Kidney (tissue), 14 donors: ENCODE measurements around the gene GRAMD2B. TPM values are rescaled to one million over a fixed set of nuclear protein-coding genes. Genes with fewer than 3 reads are reported as not detected.

Experiments used
- DNase-seq, 5 donors: peaks; one replicate each; pipeline ENCODE4 v3.0.0-alpha.2; 2013 to 2020
- FAIRE-seq: peaks from 2 replicates; lab custom pipeline; 2012; peaks lifted over from hg19 to GRCh38; lab: Jason Lieb, UNC
- H3K27ac ChIP-seq, 2 donors: one replicate each; pipeline ENCODE4 v1.7.0; 2013; ENCODE audit warnings: low read depth in 2 of 2, low read length in 2 of 2, inconsistent platforms in 1 of 2
- H3K27me3 ChIP-seq: one replicate; pipeline ENCODE4 v1.7.1; 2013; ENCODE audit warnings: low read length, inconsistent platforms; ENCODE audit not compliant: control insufficient read depth, insufficient read depth
- H3K36me3 ChIP-seq, 3 donors: one replicate each; pipeline versions ENCODE4 v1.7.0 to v1.7.1; 2013; ENCODE audit warnings: low read length in 3 of 3, control low read depth in 1 of 3, inconsistent platforms in 1 of 3; ENCODE audit not compliant: insufficient read depth in 3 of 3, control insufficient read depth in 2 of 3
- H3K4me1 ChIP-seq, 3 donors: one replicate each; pipeline versions ENCODE4 v1.7.0 to v1.7.1; 2013; ENCODE audit warnings: low read length in 3 of 3, inconsistent platforms in 1 of 3, low read depth in 1 of 3; ENCODE audit not compliant: control insufficient read depth in 2 of 3, insufficient read depth in 2 of 3
- H3K4me3 ChIP-seq, 3 donors: one replicate each; pipeline versions ENCODE4 v1.7.0 to v1.8.1; 2013; ENCODE audit warnings: low read length in 3 of 3, control low read depth in 1 of 3, inconsistent platforms in 1 of 3
- H3K9ac ChIP-seq, 3 donors: one replicate each; pipeline versions ENCODE4 v1.7.0 to v1.7.1; 2013; ENCODE audit warnings: low read length in 3 of 3, control low read depth in 1 of 3, inconsistent platforms in 1 of 3
- H3K9me3 ChIP-seq, 3 donors: one replicate each; pipeline versions ENCODE4 v1.7.0 to v1.7.1; 2013; ENCODE audit warnings: low read length in 3 of 3, control low read depth in 1 of 3, inconsistent platforms in 1 of 3; ENCODE audit not compliant: control insufficient read depth in 2 of 3, insufficient read depth in 1 of 3
- CTCF ChIP-seq: IDR thresholded peaks from 3 replicates; pipeline ENCODE4 v1.5.1; 2012; ENCODE audit warnings: mild to moderate bottlenecking, moderate library complexity, borderline replicate concordance; ENCODE audit not compliant: insufficient read depth; ENCODE audit errors: extremely low read depth
- intact Hi-C: fragments of 100-400 bp; cut with DNase I; formaldehyde crosslinking; loops from one replicate; pipeline ENCODE4 v1.11.1; 2022
- polyA plus RNA-seq: library from polyadenylated mRNA; stranded (reverse); fragments of 350-450 nt; fragmentation: Illumina TruSeq; extraction: RNeasy Lipid Tissue Mini Kit (QIAGEN cat#74804); gene quantifications from one replicate; pipeline ENCODE4 v1.2.3, GENCODE V29; 2014; ENCODE audit warnings: low read depth, low replicate concordance; ENCODE audit not compliant: insufficient read depth
- total RNA-seq: library from RNA; stranded (reverse); fragmentation: NEBNext Ultra II Directional; extraction: Animal tissue kit (Norgen Biotek cat#: 25700); gene quantifications from one replicate; pipeline ENCODE4 v1.2.1, GENCODE V29; 2021
- donor health status: control.
- donor health status: control.
- donor health status: control.
- donor health status: control.
- donor health status: control.
- donor health status: DM: yes; HTN: yes; CAD: no.
- donor health status: Normal renal cell carcinoma (clear cell type).

GRAMD2B gene
- total and polyA plus RNA-seq, 2 donors from 2014 or later = 18.4 to 38.5 TPM

DNA sequence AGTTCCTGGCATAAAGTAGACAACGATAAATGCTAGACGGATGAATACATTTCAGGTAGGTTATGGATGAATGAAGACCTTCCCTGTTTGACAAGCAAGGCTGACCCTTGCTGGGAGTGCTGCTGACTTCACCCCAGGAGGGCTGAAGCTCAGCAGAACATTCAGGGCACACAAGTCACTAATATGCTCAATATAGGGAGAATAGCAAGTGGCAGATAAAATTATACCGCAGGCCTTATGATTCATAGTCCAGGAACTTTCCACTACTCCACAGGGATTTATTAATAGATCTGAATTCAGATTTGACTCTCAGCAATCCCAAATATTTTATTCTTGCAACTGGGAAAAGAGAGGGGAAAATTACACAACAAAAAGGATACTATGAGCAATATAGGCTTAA lies 38.2 kb upstream of the GRAMD2B start:
- FAIRE-seq = no peak
- H3K9ac ChIP-seq = no peak overlapping the region

GRCh38 chr5:126385524-126386502 lies 37.4 kb upstream of the GRAMD2B start:
- Histone ChIP-seq H3K27me3 (no peaks in the 10 kb centered on the region), H3K4me1 (peaks cover 0 to 19% (median 4%) of the 10 kb centered on the region in 3 donors), H3K9me3 (peaks cover 0 to 13% (median 0%) of the 10 kb centered on the region in 3 donors), H3K9ac (no peak overlapping the region), H3K4me3 (no peak overlapping the region), H3K36me3 (no peaks in the 10 kb centered on the region), H3K27ac (peak overlapping the region; percentile 5 to 11)
- DNase-seq = no peak
- no peak for FAIRE-seq
- intact Hi-C loops = no loop called here
- TF ChIP-seq CTCF = no peak

More for the DNA sequence above, 38.2 kb upstream of the GRAMD2B start:
- no peak for TF ChIP-seq CTCF
- Histone ChIP-seq H3K9me3 (peaks cover 0 to 17% (median 2%) of the 10 kb centered on the region in 3 donors), H3K4me1 (peaks cover 0 to 15% (median 4%) of the 10 kb centered on the region in 3 donors), H3K4me3 (no peak overlapping the region), H3K27ac (peak overlapping the region in 1 of 2 donors; percentile 51), H3K27me3 (no peaks in the 10 kb centered on the region), H3K36me3 (no peaks in the 10 kb centered on the region)
- intact Hi-C loops = no loop called here
- DNase-seq = no peak

DNA sequence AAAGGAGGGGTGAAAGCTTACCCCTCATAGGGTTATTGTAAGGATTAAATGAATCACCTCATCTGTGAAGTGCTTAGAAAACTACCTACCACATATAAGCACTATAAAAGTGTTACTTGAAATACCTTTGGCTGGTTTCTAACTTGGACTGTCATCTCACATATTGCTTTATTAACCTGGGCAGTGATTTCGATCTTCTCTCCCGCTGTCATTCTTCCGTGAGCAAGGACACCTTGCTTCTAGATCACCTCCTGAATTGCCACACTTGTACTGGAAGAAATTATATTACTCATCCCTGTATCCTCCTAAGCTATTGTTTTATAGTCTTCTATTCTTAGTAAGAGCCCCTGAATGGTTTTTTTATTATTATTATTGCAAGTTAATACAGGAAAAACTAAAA lies 34.0 kb upstream of the GRAMD2B start:
- Histone ChIP-seq H3K9me3 (no peaks in the 10 kb centered on the region), H3K4me1 (peaks cover 0 to 15% (median 4%) of the 10 kb centered on the region in 3 donors), H3K27me3 (no peaks in the 10 kb centered on the region), H3K4me3 (no peak overlapping the region), H3K27ac (no peak overlapping the region), H3K9ac (no peak overlapping the region), H3K36me3 (no peaks in the 10 kb centered on the region)
- no peak for TF ChIP-seq CTCF
- intact Hi-C loops = no loop called here
- FAIRE-seq = no peak
- DNase-seq = no peak
